H1 (cell line): ENCODE results near the gene NEUROD4. TPM values are rescaled to one million over a fixed set of nuclear protein-coding genes. Genes with fewer than 3 reads are reported as not detected.

Experiments used
- CTCF ChIA-PET: fragments of 300-600 bp; sonication (Branson Sonifier 250); formaldehyde crosslinking; loops from one replicate; lab custom pipeline; 2021; ENCODE audit not compliant: partially characterized antibody; lab: Charles Lee
- POLR2A ChIA-PET: fragments of 300-600 bp; sonication (Branson Sonifier 250); formaldehyde crosslinking; loops from one replicate; lab custom pipeline; 2021; ENCODE audit warnings: inconsistent platforms; ENCODE audit not compliant: partially characterized antibody; lab: Charles Lee
- DNase-seq, 2 experiments: peaks; one replicate each; pipeline versions ENCODE4 v3.0.0 to v3.0.0-alpha.2; 2010 to 2022; ENCODE audit warnings: low spot score in 2 of 2, low read depth in 1 of 2, mixed read lengths in 1 of 2
- FAIRE-seq: peaks from 2 replicates; lab custom pipeline; 2011; peaks lifted over from hg19 to GRCh38; lab: Jason Lieb, UNC
- H2AFZ ChIP-seq: 2 replicates; pipeline ENCODE4 v1.8.1; 2012; ENCODE audit warnings: low read length, inconsistent platforms
- H2AK5ac ChIP-seq: 2 replicates; pipeline ENCODE4 v1.6.1; 2013; ENCODE audit warnings: low read depth, low read length
- H2BK120ac ChIP-seq: replicated peaks from 2 replicates; pipeline ENCODE3; 2013; ENCODE audit warnings: low read depth, low read length, inconsistent platforms
- H2BK12ac ChIP-seq: 2 replicates; pipeline ENCODE4 v1.6.1; 2013; ENCODE audit warnings: low read depth, low read length
- H2BK15ac ChIP-seq: 2 replicates; pipeline ENCODE4 v1.6.1; 2013; ENCODE audit warnings: low read length
- H2BK20ac ChIP-seq: 2 replicates; pipeline ENCODE4 v1.6.1; 2013; ENCODE audit warnings: low read length
- H2BK5ac ChIP-seq: 2 replicates; pipeline ENCODE4 v1.6.1; 2013; ENCODE audit warnings: low read depth, low read length
- H3K14ac ChIP-seq: 2 replicates; pipeline ENCODE4 v1.6.1; 2013; ENCODE audit warnings: inconsistent platforms; ENCODE audit not compliant: insufficient read length
- H3K18ac ChIP-seq: 2 replicates; pipeline ENCODE4 v1.6.1; 2013; ENCODE audit warnings: low read length; ENCODE audit errors: extremely low read depth
- H3K23ac ChIP-seq: 2 replicates; pipeline ENCODE4 v1.6.1; 2013; ENCODE audit warnings: inconsistent platforms; ENCODE audit not compliant: insufficient read length
- H3K23me2 ChIP-seq: 2 replicates; pipeline ENCODE4 v1.6.1; 2013; ENCODE audit warnings: low read depth, low read length
- H3K27ac ChIP-seq: 2 replicates; pipeline ENCODE4 v1.6.1; 2011; ENCODE audit warnings: low read depth, low read length, inconsistent platforms
- H3K27me3 ChIP-seq, 4 experiments: replicated peaks in 1 of 4; 1 replicate in 1 of 4; 2 replicates in 3 of 4; pipeline versions ENCODE4 v1.6.1 to v1.8.1; 2011 to 2013; ENCODE audit warnings: low read length in 3 of 4, mild to moderate bottlenecking in 3 of 4, inconsistent platforms in 2 of 4, mixed read lengths in 2 of 4, moderate library complexity in 1 of 4; ENCODE audit not compliant: control insufficient read depth in 3 of 4, insufficient read depth in 3 of 4; ENCODE audit errors: extremely low read depth in 1 of 4
- H3K36me3 ChIP-seq, 4 experiments: 2 replicates each; pipeline versions ENCODE4 v1.6.1 to v1.8.1; 2011 to 2013; ENCODE audit warnings: mild to moderate bottlenecking in 4 of 4, low read length in 3 of 4, moderate library complexity in 2 of 4, control low read depth in 1 of 4, inconsistent platforms in 1 of 4; ENCODE audit not compliant: insufficient read depth in 4 of 4, control insufficient read depth in 2 of 4
- H3K4ac ChIP-seq: replicated peaks from 2 replicates; pipeline ENCODE3; 2013; ENCODE audit warnings: low read length, low read depth, mixed read lengths, inconsistent platforms; ENCODE audit not compliant: insufficient read length
- H3K4me1 ChIP-seq, 4 experiments: replicated peaks in 1 of 4; 1 replicate in 1 of 4; 2 replicates in 3 of 4; pipeline versions ENCODE4 v1.6.1 to v1.8.1; 2011 to 2013; ENCODE audit warnings: low read length in 3 of 4, inconsistent platforms in 2 of 4, mixed read lengths in 1 of 4; ENCODE audit not compliant: insufficient read depth in 4 of 4, control insufficient read depth in 3 of 4
- H3K4me2 ChIP-seq, 2 experiments: 2 replicates each; pipeline versions ENCODE4 v1.6.1 to v1.8.1; 2011 to 2013; ENCODE audit warnings: low read depth in 2 of 2, low read length in 2 of 2, control low read depth in 1 of 2, inconsistent platforms in 1 of 2, mild to moderate bottlenecking in 1 of 2; ENCODE audit not compliant: insufficient read depth in 1 of 2
- H3K4me3 ChIP-seq, 4 experiments: fragments of 200-600, 300-600 bp in 1 of 4; sonication (generic), shearing (Covaris generic), sonication (Bioruptor Twin) in 1 of 4; 2 replicates each; pipeline versions ENCODE4 v1.5.1 to v1.8.1; 2011 to 2016; ENCODE audit warnings: low read length in 4 of 4, low read depth in 3 of 4, control low read depth in 2 of 4, inconsistent platforms in 2 of 4, mild to moderate bottlenecking in 2 of 4, mixed read lengths in 1 of 4, moderate library complexity in 1 of 4; ENCODE audit not compliant: insufficient read depth in 2 of 4; ENCODE audit errors: extremely low read depth in 1 of 4
- H3K56ac ChIP-seq: replicated peaks from 2 replicates; pipeline ENCODE3; 2013; ENCODE audit warnings: low read depth, mild to moderate bottlenecking, mixed read lengths, low read length, inconsistent platforms; ENCODE audit not compliant: insufficient read length
- H3K79me1 ChIP-seq: 2 replicates; pipeline ENCODE4 v1.6.1; 2013; ENCODE audit warnings: low read depth, low read length, control low read depth
- H3K79me2 ChIP-seq, 2 experiments: 2 replicates each; pipeline versions ENCODE4 v1.6.1 to v1.8.1; 2012 to 2013; ENCODE audit warnings: low read length in 2 of 2, mild to moderate bottlenecking in 2 of 2, inconsistent platforms in 1 of 2; ENCODE audit not compliant: insufficient read depth in 2 of 2, control insufficient read depth in 1 of 2
- H3K9ac ChIP-seq, 4 experiments: replicated peaks in 1 of 4; 1 replicate in 1 of 4; 2 replicates in 3 of 4; pipeline versions ENCODE4 v1.6.1 to v1.8.1; 2011 to 2013; ENCODE audit warnings: low read depth in 3 of 4, low read length in 3 of 4, control low read depth in 2 of 4, mild to moderate bottlenecking in 2 of 4, moderate library complexity in 2 of 4, inconsistent platforms in 1 of 4; ENCODE audit errors: extremely low read depth in 1 of 4
- H3K9me3 ChIP-seq, 2 experiments: 2 replicates each; pipeline versions ENCODE4 v1.6.1 to v1.8.1; 2012 to 2013; ENCODE audit warnings: mild to moderate bottlenecking in 2 of 2, moderate library complexity in 2 of 2, control low read depth in 1 of 2, inconsistent platforms in 1 of 2, low read depth in 1 of 2, low read length in 1 of 2, mixed read lengths in 1 of 2; ENCODE audit not compliant: insufficient read depth in 2 of 2
- H4K20me1 ChIP-seq, 2 experiments: replicated peaks in 1 of 2; 2 replicates each; pipeline versions ENCODE3 to v1.8.1; 2011 to 2013; ENCODE audit warnings: inconsistent platforms in 2 of 2, low read length in 2 of 2, mild to moderate bottlenecking in 1 of 2; ENCODE audit not compliant: insufficient read depth in 2 of 2, control insufficient read depth in 1 of 2
- H4K5ac ChIP-seq: 2 replicates; pipeline ENCODE4 v1.6.1; 2013; ENCODE audit warnings: low read length, low read depth, mixed read lengths, inconsistent platforms; ENCODE audit not compliant: insufficient read length
- H4K8ac ChIP-seq: 2 replicates; pipeline ENCODE4 v1.8.0; 2013; ENCODE audit warnings: mild to moderate bottlenecking, moderate library complexity, low read length, inconsistent platforms; ENCODE audit not compliant: insufficient read depth; ENCODE audit errors: extremely low read depth
- H4K91ac ChIP-seq: replicated peaks from 2 replicates; pipeline ENCODE3; 2013; ENCODE audit warnings: low read length, mixed read lengths, inconsistent platforms; ENCODE audit not compliant: insufficient read length
- MAFK ChIP-seq: IDR thresholded peaks from 2 replicates; pipeline ENCODE4 v1.6.1; 2012; ENCODE audit warnings: low read depth, mild to moderate bottlenecking, improper control_type of control experiment, low read length
- RAD21 ChIP-seq, 2 experiments: IDR thresholded peaks in 1 of 2; conservative IDR thresholded peaks in 1 of 2; 2 replicates each; pipeline ENCODE4 v1.6.1; 2011; ENCODE audit warnings: low read depth in 2 of 2, low read length in 2 of 2, improper control_type of control experiment in 1 of 2, inconsistent platforms in 1 of 2, mild to moderate bottlenecking in 1 of 2, moderate library complexity in 1 of 2
- WGBS, 2 experiments: shearing (Covaris generic) in 1 of 2; methylation state at CpG; one replicate each; pipeline versions ENCODE4 v1.1.6 to v1.1.7; 2013 to 2015; ENCODE audit warnings: low lambda C conversion rate in 2 of 2, mixed read lengths in 2 of 2, inconsistent platforms in 1 of 2, low coverage in 1 of 2, missing lambda C conversion rate in 1 of 2; ENCODE audit not compliant: insufficient replicate concordance in 2 of 2, insufficient coverage in 1 of 2, insufficient read length in 1 of 2; ENCODE audit errors: extremely low coverage in 1 of 2, missing lambda C conversion rate in 1 of 2; 5-methylcytosine and 5-hydroxymethylcytosine counted together
- polyA plus RNA-seq, 7 experiments: library from polyadenylated mRNA; depleted of rRNA in 3 of 7; stranded (reverse) in 5 of 7; unstranded in 2 of 7; fragments of >200 nt in 5 of 7; fragments of 200-250 nt in 2 of 7; gene quantifications; 1 replicate in 5 of 7; 2 replicates in 1 of 7; 4 replicates in 1 of 7; pipeline versions ENCODE4 v1.2.1 to v1.2.3, GENCODE V29; 2011 to 2013; ENCODE audit warnings: missing spikeins in 2 of 7, mixed read lengths in 2 of 7
- total RNA-seq: library from RNA; stranded (reverse); fragmentation: NEBNext Ultra II Directional; extraction: Animal tissue kit (Norgen Biotek cat#: 25700); gene quantifications from 2 replicates; pipeline ENCODE4 v1.2.1, GENCODE V29; 2021

The NEUROD4 gene
- total and polyA plus RNA-seq, 2 of the 8 experiments (the other 6 are each of a cell fraction or from before 2014, with no cell fraction given), result not detected

GRCh38 chr12:54993181-54993835, 26.5 kb upstream of the NEUROD4 start:
- H3K4me2 ChIP-seq, result no peak overlapping the region
- no peak overlapping the region for H2AFZ ChIP-seq
- H2BK120ac ChIP-seq, result no peak overlapping the region
- H2BK20ac ChIP-seq, result no peak overlapping the region
- no peaks in the 10 kb centered on the region for H3K79me2 ChIP-seq
- no peak overlapping the region for H2BK5ac ChIP-seq
- H3K18ac ChIP-seq, result no peak overlapping the region
- DNase-seq (peak in 1 of 2 experiments; percentile 55), FAIRE-seq (peak; percentile 97)
- no peaks in the 10 kb centered on the region for H3K79me1 ChIP-seq
- 41% methylated on average over 12 of the region's 12 CpGs; no CpG with 5 or more reads in 1 of the 2 experiments for WGBS, 2 experiments
- no peak overlapping the region for H3K14ac ChIP-seq
- POLR2A ChIA-PET, result interaction anchor here (0.9 to 1.3 kb wide), 2 partner anchors 79 to 80 kb away, joined by 3 to 8 read pairs; no protein-coding TSS in a partner anchor
- H3K4ac ChIP-seq, result no peak overlapping the region
- H2AK5ac ChIP-seq, result no peak overlapping the region
- no peak overlapping the region for H3K56ac ChIP-seq
- H4K5ac ChIP-seq, result no peak overlapping the region
- peaks cover 1 to 11% (median 7%) of the 10 kb centered on the region in 4 experiments; a peak in 5 of 7 replicates for H3K4me1 ChIP-seq
- H4K20me1 ChIP-seq, result no peaks in the 10 kb centered on the region
- no peak overlapping the region for H4K8ac ChIP-seq
- CTCF ChIA-PET, result interaction anchor here (0.5 to 13.9 kb wide), 61 partner anchors 10 to 665 kb away, joined by 3 to 627 read pairs (median 5); partner anchors contain the start of genes MUCL1, NEUROD4 and TESPA1
- no peak overlapping the region for H2BK15ac ChIP-seq
- H3K36me3 ChIP-seq, result no peaks in the 10 kb centered on the region
- H3K4me3 ChIP-seq, result no peak overlapping the region
- H3K9me3 ChIP-seq, result no peaks in the 10 kb centered on the region
- H3K23me2 ChIP-seq, result no peaks in the 10 kb centered on the region; the same call in 1 of the 2 replicates
- no peaks in the 10 kb centered on the region for H3K27me3 ChIP-seq
- no peak overlapping the region for H3K27ac ChIP-seq
- no peak overlapping the region for H2BK12ac ChIP-seq
- no peak overlapping the region for H3K23ac ChIP-seq
- H4K91ac ChIP-seq, result no peak overlapping the region
- H3K9ac ChIP-seq, result no peak overlapping the region
- TF ChIP-seq RAD21 (IDR thresholded peaks at IDR 0.05 in 1 of 2, conservative IDR thresholded peaks at IDR 0.05 in 1 of 2; ENCODE audit: low read depth in 2 of 2, low read length in 2 of 2) (peak; percentile 94 to 97), MAFK (no peak)
